ENCODE results near the gene MARCHF10. TPM values are rescaled to one million over a fixed set of nuclear protein-coding genes. Genes with fewer than 3 reads are reported as not detected.

MARCHF10 gene
- total and polyA plus RNA-seq, 9 of the 15 experiments (the other 6 are each of a cell fraction or from before 2014, with no cell fraction given), result not detected

GRCh38 chr17:62825182-62825581 lies 17.1 kb upstream of the MARCHF10 start:
- ATAC-seq (no peak), FAIRE-seq (no peak), DNase-seq (ENCODE audit: extremely low read depth in 1 of 4, low spot score in 3 of 4) (no peak)
- Histone ChIP-seq H3K27me3 (ENCODE audit: control insufficient read depth in 2 of 2, insufficient read depth in 2 of 2, low read length in 2 of 2) (peaks cover 28 to 29% of the 10 kb centered on the region in 2 experiments), H3K79me2 (ENCODE audit: control insufficient read depth, insufficient read depth, low read length) (no peaks in the 10 kb centered on the region), H3K4me2 (ENCODE audit: insufficient read depth, low read length) (no peak overlapping the region), H3K9ac (ENCODE audit: insufficient read depth in 1 of 2, low read depth in 2 of 2, low read length in 2 of 2) (no peak overlapping the region), H3K36me3 (ENCODE audit: control insufficient read depth, insufficient read depth, low read length) (no peaks in the 10 kb centered on the region), H4K20me1 (replicated peaks; ENCODE audit: control insufficient read depth, insufficient read depth, low read length) (no peaks in the 10 kb centered on the region; the same call in 1 of the 2 replicates), H3K9me3 (replicated peaks; ENCODE audit: control insufficient read depth, insufficient read depth, low read depth, low read length) (no peaks in the 10 kb centered on the region), H3K27ac (ENCODE audit: extremely low read depth, low read depth, low read length) (no peak overlapping the region), H3K9me1 (ENCODE audit: control insufficient read depth, insufficient read depth, low read length) (no peaks in the 10 kb centered on the region), H3K4me1 (replicated peaks in 1 of 2; ENCODE audit: control insufficient read depth in 2 of 2, insufficient read depth in 2 of 2, low read length in 2 of 2) (no peaks in the 10 kb centered on the region), H3K4me3 (no peak overlapping the region), H2AFZ (ENCODE audit: low read depth, low read length) (no peak overlapping the region)
- no TSS peak for BruUV-seq (replicated peaks)
- POLR2A ChIA-PET, result interaction anchor here (0.9 kb wide), 1 partner anchor 90 kb away, joined by 4 read pairs; no protein-coding TSS in a partner anchor
- WGBS (ENCODE audit: insufficient coverage, low coverage, missing lambda C conversion rate), result 3% methylated on average over 3 of the region's 3 CpGs
- in situ Hi-C loops (cut with MboI), result no loop called here
- CTCF ChIA-PET (ENCODE audit: low intra/inter-chr PET ratio), result no interaction called here
- intact Hi-C loops (cut with micrococcal nuclease), result no loop called here
- no peak for TF ChIP-seq ZNF431 (CRISPR knock-in tag; IDR thresholded peaks at IDR 0.05)
- no peak for TF ChIP-seq PML (IDR thresholded peaks at IDR 0.05; ENCODE audit: low read length)
- no peak for TF ChIP-seq BACH1 (tag; IDR thresholded peaks at IDR 0.05)
- TF ChIP-seq SMARCA5 (IDR thresholded peaks at IDR 0.05), result no peak
- TF ChIP-seq ZSCAN29 (IDR thresholded peaks at IDR 0.05), result no peak
- no peak for TF ChIP-seq POLR2H (tag; IDR thresholded peaks at IDR 0.05; ENCODE audit: low read depth)
- no peak for TF ChIP-seq ZMIZ1 (IDR thresholded peaks at IDR 0.05; ENCODE audit: low read depth in 2 of 2, low read length in 2 of 2)
- no peak for TF ChIP-seq ZZZ3 (IDR thresholded peaks at IDR 0.05)
- TF ChIP-seq SETDB1 (IDR thresholded peaks at IDR 0.05; ENCODE audit: low read length), result no peak
- no peak for TF ChIP-seq ZNF717 (CRISPR knock-in tag; IDR thresholded peaks at IDR 0.05)
- no peak for TF ChIP-seq PRMT5 (CRISPR knock-in tag; IDR thresholded peaks at IDR 0.05)
- TF ChIP-seq MYC (IDR thresholded peaks at IDR 0.05; ENCODE audit: low read depth, low read length), result no peak
- TF ChIP-seq MYC (CRISPR knock-in tag; IDR thresholded peaks at IDR 0.05; ENCODE audit: borderline replicate concordance, low read depth), result no peak
- TF ChIP-seq, protein P1, sequence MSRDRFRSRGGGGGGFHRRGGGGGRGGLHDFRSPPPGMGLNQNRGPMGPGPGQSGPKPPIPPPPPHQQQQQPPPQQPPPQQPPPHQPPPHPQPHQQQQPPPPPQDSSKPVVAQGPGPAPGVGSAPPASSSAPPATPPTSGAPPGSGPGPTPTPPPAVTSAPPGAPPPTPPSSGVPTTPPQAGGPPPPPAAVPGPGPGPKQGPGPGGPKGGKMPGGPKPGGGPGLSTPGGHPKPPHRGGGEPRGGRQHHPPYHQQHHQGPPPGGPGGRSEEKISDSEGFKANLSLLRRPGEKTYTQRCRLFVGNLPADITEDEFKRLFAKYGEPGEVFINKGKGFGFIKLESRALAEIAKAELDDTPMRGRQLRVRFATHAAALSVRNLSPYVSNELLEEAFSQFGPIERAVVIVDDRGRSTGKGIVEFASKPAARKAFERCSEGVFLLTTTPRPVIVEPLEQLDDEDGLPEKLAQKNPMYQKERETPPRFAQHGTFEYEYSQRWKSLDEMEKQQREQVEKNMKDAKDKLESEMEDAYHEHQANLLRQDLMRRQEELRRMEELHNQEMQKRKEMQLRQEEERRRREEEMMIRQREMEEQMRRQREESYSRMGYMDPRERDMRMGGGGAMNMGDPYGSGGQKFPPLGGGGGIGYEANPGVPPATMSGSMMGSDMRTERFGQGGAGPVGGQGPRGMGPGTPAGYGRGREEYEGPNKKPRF (IDR thresholded peaks at IDR 0.05; ENCODE audit: low read depth, low read length), result no peak

Measured in K562 (cell line).